ENCODE measurements around the gene SLC2A14.
"Not testable (repeated sequence)": the region's sequence is repeated elsewhere in the genome, so short reads cannot be mapped to it uniquely, and the experiment has no call there.

The SLC2A14 gene

DNA sequence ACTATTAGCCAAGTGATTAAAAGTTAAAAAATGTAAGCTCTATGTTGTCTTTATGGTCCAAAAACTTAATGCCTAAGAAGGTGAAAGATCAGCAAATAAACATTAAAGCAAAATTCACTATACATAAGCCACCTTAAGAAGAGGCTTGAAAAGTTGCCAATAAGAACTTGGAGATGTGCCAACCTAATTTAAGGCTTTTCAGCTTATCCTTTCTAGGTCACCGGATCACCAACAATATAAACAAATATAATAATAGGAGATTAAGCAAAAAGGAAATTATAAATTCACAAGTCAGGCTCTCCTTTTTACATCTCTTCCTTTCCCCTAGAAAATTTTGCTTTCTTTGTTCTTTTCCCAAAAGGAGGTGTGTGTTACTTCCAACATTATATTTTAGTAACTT, 32.4 kb upstream of the SLC2A14 start:
- H3K9me3 ChIP-seq (ENCODE audit: control insufficient read depth in 1 of 2, low read length in 2 of 2), result no peaks in the 10 kb centered on the region

DNA sequence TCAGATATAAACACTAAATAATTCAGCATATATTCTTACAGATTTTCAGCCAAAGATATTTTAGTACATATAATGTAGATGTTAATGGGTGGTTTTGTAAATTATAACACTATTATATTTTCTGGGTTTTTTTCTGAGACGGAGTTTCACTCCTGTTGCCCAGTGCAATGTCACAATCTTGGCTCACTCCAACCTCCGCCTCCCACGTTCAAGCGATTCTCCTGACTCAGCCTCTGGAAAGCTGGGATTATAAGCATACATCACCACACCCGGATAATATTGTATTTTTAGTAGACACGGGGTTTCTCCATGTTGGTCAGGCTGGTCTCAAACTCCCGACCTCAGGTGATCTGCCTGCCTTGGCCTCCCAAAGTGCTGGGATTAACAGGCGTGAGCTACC, 29.7 kb upstream of the SLC2A14 start:
- not testable (repeated sequence) for H3K4me1 ChIP-seq (ENCODE audit: control insufficient read depth in 1 of 2, insufficient read depth in 2 of 2, low read length in 2 of 2); H3K27me3 ChIP-seq (ENCODE audit: control insufficient read depth in 1 of 2, insufficient read depth in 2 of 2, low read length in 2 of 2); H3K4me3 ChIP-seq (ENCODE audit: low read depth in 1 of 2, low read length in 2 of 2); H3K27ac ChIP-seq (ENCODE audit: low read depth, low read length); H3K36me3 ChIP-seq (ENCODE audit: control insufficient read depth in 1 of 2, insufficient read depth in 2 of 2, low read length in 2 of 2); H3K9ac ChIP-seq (ENCODE audit: low read depth in 1 of 2, low read length in 2 of 2); H3K9me3 ChIP-seq (ENCODE audit: control insufficient read depth in 1 of 2, low read length in 2 of 2)

More for the DNA sequence above, 32.4 kb upstream of the SLC2A14 start:
- Histone ChIP-seq H3K27me3 (ENCODE audit: control insufficient read depth in 1 of 2, insufficient read depth in 2 of 2, low read length in 2 of 2) (no peaks in the 10 kb centered on the region), H3K4me3 (ENCODE audit: low read depth in 1 of 2, low read length in 2 of 2) (no peak overlapping the region), H3K9ac (ENCODE audit: low read depth in 1 of 2, low read length in 2 of 2) (no peak overlapping the region), H3K4me1 (ENCODE audit: control insufficient read depth in 1 of 2, insufficient read depth in 2 of 2, low read length in 2 of 2) (no peaks in the 10 kb centered on the region), H3K27ac (ENCODE audit: low read depth, low read length) (no peak overlapping the region), H3K36me3 (ENCODE audit: control insufficient read depth in 1 of 2, insufficient read depth in 2 of 2, low read length in 2 of 2) (no peaks in the 10 kb centered on the region)

DNA sequence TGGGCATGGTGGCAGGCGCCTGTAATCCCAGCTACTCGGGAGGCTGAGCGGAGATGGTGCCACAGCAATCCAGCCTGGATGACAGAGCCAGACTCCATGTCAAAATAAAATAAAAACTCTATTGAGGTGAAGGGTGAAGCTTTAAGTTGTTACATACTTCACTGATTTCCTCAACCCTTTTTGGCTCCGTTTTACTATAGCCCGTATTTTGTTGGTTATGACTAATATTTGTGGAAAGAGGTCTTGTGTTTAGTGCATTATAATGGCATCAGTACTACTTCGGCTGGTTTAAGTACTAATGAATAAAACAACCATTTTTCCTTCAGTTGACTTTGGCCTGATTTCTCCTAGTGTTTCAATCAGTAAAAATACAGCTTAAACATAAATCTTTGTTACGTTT, 27.0 kb upstream of the SLC2A14 start:
- H3K9me3 ChIP-seq (ENCODE audit: control insufficient read depth in 1 of 2, low read length in 2 of 2), result no peaks in the 10 kb centered on the region
- H3K4me1 ChIP-seq (ENCODE audit: control insufficient read depth in 1 of 2, insufficient read depth in 2 of 2, low read length in 2 of 2), result no peaks in the 10 kb centered on the region
- no peak overlapping the region for H3K27ac ChIP-seq (ENCODE audit: low read depth, low read length)
- no peak overlapping the region for H3K9ac ChIP-seq (ENCODE audit: low read depth in 1 of 2, low read length in 2 of 2)
- H3K4me3 ChIP-seq (ENCODE audit: low read depth in 1 of 2, low read length in 2 of 2), result no peak overlapping the region
- no peaks in the 10 kb centered on the region for H3K27me3 ChIP-seq (ENCODE audit: control insufficient read depth in 1 of 2, insufficient read depth in 2 of 2, low read length in 2 of 2)
- H3K36me3 ChIP-seq (ENCODE audit: control insufficient read depth in 1 of 2, insufficient read depth in 2 of 2, low read length in 2 of 2), result no peaks in the 10 kb centered on the region

DNA sequence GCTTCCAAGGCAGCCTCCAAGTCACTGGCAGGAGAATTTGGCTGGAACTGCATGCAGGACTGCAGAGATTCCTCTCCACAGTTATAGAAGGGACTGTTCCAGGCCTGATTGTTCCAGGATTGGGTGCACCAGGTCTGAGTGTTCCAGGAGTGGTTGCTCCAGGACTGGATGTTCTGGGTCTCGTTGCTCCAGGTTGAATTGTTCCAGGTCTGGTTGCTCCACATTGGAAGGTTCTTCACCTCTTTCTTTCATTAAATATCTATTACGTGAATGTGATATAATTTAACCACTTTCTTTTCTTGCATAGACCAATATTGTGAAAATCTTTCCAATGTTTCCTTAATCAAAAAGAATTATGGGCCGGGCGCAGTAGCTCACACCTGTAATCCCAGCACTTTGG, 24.0 kb upstream of the SLC2A14 start:
- not testable (repeated sequence) for H3K4me3 ChIP-seq (ENCODE audit: low read depth in 1 of 2, low read length in 2 of 2); H3K4me1 ChIP-seq (ENCODE audit: control insufficient read depth in 1 of 2, insufficient read depth in 2 of 2, low read length in 2 of 2); H3K9ac ChIP-seq (ENCODE audit: low read depth in 1 of 2, low read length in 2 of 2); H3K27ac ChIP-seq (ENCODE audit: low read depth, low read length); H3K36me3 ChIP-seq (ENCODE audit: control insufficient read depth in 1 of 2, insufficient read depth in 2 of 2, low read length in 2 of 2); H3K9me3 ChIP-seq (ENCODE audit: control insufficient read depth in 1 of 2, low read length in 2 of 2); H3K27me3 ChIP-seq (ENCODE audit: control insufficient read depth in 1 of 2, insufficient read depth in 2 of 2, low read length in 2 of 2)

DNA sequence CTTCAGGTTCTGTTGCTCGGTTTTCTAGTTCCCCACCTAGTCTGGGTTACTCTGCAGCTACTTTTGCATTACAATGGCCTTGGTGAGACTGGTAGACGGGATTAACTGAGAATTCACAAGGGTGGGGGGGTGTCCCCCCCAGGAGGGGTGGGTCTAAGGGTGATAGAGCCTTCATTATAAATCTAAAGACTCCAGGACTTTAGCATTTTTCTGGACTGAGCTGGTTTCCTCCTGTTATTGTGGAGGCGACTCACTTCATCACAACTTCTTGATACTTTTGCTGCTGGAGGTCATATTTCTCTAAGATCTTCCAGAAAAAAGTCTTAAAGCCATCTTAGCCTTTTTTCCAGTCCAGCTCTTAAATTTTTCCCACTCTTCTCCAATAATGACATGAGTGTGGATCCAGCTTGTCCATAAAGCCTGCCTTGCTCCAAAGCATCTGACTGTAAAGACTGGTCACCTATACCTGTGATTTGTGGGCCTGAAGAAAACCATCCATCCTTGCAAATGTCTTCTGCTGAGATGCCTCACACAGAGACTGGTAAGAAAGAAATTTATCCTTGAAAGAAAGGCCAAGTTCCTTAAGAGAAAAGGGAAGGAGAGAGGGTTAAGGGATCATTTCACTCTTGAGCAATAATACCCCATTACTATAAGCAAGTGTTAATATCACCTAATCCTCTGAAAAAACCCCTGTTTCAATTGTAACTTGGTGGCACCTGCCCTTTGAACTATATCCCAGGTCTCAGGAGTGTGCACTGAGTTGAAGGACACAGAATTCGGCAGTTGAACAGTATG, 19.7 kb upstream of the SLC2A14 start:
- no peak overlapping the region for H3K9ac ChIP-seq (ENCODE audit: low read depth in 1 of 2, low read length in 2 of 2)
- H3K9me3 ChIP-seq (ENCODE audit: control insufficient read depth in 1 of 2, low read length in 2 of 2), result no peaks in the 10 kb centered on the region
- no peaks in the 10 kb centered on the region for H3K27me3 ChIP-seq (ENCODE audit: control insufficient read depth in 1 of 2, insufficient read depth in 2 of 2, low read length in 2 of 2)
- H3K4me3 ChIP-seq (ENCODE audit: low read depth in 1 of 2, low read length in 2 of 2), result no peak overlapping the region
- no peaks in the 10 kb centered on the region for H3K36me3 ChIP-seq (ENCODE audit: control insufficient read depth in 1 of 2, insufficient read depth in 2 of 2, low read length in 2 of 2)
- peaks cover 6 to 7% of the 10 kb centered on the region in 2 donors for H3K4me1 ChIP-seq (ENCODE audit: control insufficient read depth in 1 of 2, insufficient read depth in 2 of 2, low read length in 2 of 2)
- no peak overlapping the region for H3K27ac ChIP-seq (ENCODE audit: low read depth, low read length)

DNA sequence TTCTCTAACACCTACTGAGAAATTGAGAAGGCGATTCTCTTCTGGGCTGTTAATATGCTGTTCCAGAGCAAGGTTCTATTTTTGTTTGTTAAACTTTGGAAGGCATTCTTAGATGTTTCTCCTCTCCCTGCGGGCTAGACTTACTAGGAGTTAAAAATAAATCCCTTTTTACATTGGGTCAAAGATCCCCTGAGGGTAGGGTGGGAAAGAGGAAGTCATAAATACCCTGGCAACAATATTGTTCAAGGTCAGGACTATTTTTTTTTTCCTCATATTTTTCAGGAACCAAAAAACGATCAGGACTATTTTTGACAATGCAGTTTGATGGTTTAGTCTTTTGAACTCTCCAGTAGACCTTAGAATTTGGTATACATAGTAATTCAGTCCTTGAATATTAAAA, 12.0 kb upstream of the SLC2A14 start:
- no peak overlapping the region for H3K4me3 ChIP-seq (ENCODE audit: low read depth in 1 of 2, low read length in 2 of 2)
- H3K27ac ChIP-seq (ENCODE audit: low read depth, low read length), result no peak overlapping the region
- no peak overlapping the region for H3K9ac ChIP-seq (ENCODE audit: low read depth in 1 of 2, low read length in 2 of 2)
- no peaks in the 10 kb centered on the region for H3K36me3 ChIP-seq (ENCODE audit: control insufficient read depth in 1 of 2, insufficient read depth in 2 of 2, low read length in 2 of 2)
- H3K27me3 ChIP-seq (ENCODE audit: control insufficient read depth in 1 of 2, insufficient read depth in 2 of 2, low read length in 2 of 2), result no peaks in the 10 kb centered on the region
- H3K4me1 ChIP-seq (ENCODE audit: control insufficient read depth in 1 of 2, insufficient read depth in 2 of 2, low read length in 2 of 2), result no peaks in the 10 kb centered on the region
- H3K9me3 ChIP-seq (ENCODE audit: control insufficient read depth in 1 of 2, low read length in 2 of 2), result no peaks in the 10 kb centered on the region

DNA sequence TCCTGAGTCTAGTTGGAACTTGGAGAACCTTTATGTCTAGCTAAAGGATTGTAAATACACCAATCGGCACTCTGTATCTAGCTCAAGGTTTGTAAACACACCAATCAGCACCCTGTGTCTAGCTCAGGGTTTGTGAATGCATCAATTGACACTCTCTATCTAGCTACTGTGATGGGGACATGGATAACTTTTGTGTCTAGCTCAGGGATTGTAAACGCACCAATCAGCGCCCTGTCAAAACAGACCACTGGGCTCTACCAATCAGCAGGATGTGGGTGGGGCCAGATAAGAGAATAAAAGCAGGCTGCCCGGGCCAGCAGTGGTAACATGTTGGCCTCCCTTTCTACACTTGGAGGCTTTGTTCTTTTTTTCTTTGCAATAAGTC, 9.0 kb upstream of the SLC2A14 start:
- not testable (repeated sequence) for H3K27me3 ChIP-seq (ENCODE audit: control insufficient read depth in 1 of 2, insufficient read depth in 2 of 2, low read length in 2 of 2); H3K27ac ChIP-seq (ENCODE audit: low read depth, low read length); H3K4me3 ChIP-seq (ENCODE audit: low read depth in 1 of 2, low read length in 2 of 2); H3K36me3 ChIP-seq (ENCODE audit: control insufficient read depth in 1 of 2, insufficient read depth in 2 of 2, low read length in 2 of 2); H3K9me3 ChIP-seq (ENCODE audit: control insufficient read depth in 1 of 2, low read length in 2 of 2); H3K4me1 ChIP-seq (ENCODE audit: control insufficient read depth in 1 of 2, insufficient read depth in 2 of 2, low read length in 2 of 2); H3K9ac ChIP-seq (ENCODE audit: low read depth in 1 of 2, low read length in 2 of 2)

DNA sequence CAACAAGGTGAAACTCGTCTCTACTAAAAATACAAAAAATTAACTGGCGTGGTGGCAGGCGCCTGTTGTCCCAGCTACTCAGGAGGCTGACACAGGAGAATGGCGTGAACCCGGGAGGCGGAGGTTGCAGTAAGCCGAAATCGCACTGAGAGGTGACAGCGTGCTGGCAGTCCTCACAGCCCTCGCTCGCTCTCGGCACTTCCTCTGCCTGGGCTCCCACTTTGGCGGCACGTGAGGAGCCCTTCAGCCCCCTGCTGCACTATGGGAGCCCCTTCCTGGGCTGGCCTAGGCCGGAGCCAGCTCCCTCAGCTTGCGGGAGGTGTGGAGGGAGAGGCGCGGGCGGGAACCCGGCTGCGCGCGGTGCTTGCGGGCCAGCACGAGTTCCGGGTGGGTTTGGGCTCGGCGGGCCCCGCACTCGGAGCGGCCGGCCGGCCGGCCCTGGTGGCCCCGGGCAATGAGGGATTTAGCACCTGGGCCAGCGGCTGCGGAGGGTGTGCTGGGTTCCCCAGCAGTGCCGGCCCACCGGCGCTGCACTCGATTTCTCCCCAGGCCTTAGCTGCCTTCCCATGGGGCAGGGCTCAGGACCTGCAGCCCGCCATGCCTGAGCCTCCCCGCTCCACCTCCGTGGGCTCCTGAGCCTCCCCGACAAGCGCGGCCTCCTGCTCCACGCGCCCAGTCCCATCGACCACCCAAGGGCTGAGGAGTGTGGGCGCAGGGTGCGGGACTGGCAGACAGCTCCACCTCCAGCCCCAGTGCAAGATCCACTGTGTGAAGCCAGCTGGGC, 8.4 kb upstream of the SLC2A14 start:
- not testable (repeated sequence) for H3K27ac ChIP-seq (ENCODE audit: low read depth, low read length); H3K36me3 ChIP-seq (ENCODE audit: control insufficient read depth in 1 of 2, insufficient read depth in 2 of 2, low read length in 2 of 2); H3K9me3 ChIP-seq (ENCODE audit: control insufficient read depth in 1 of 2, low read length in 2 of 2); H3K27me3 ChIP-seq (ENCODE audit: control insufficient read depth in 1 of 2, insufficient read depth in 2 of 2, low read length in 2 of 2); H3K9ac ChIP-seq (ENCODE audit: low read depth in 1 of 2, low read length in 2 of 2); H3K4me3 ChIP-seq (ENCODE audit: low read depth in 1 of 2, low read length in 2 of 2); H3K4me1 ChIP-seq (ENCODE audit: control insufficient read depth in 1 of 2, insufficient read depth in 2 of 2, low read length in 2 of 2)

DNA sequence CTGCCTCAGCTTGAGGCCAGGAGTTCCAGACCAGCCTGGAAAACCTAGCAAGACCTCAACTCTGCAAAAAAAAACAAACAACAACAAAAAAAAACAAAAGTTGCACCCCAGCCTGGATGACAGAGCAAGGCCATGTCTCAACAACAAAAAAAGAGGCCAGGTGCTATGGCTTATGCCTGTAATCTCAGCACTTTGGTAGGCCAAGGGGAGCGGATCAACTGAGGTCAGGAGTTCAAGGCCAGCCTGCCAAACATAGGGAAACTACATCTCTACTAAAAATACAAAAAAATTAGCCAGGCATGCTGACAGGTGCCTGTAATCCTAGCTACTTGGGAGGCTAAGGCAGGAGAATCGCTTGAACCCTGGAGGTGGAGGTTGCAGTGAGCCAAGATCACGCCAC, 6.5 kb upstream of the SLC2A14 start:
- Histone ChIP-seq H3K4me1 (ENCODE audit: control insufficient read depth in 1 of 2, insufficient read depth in 2 of 2, low read length in 2 of 2) (no peaks in the 10 kb centered on the region), H3K9ac (ENCODE audit: low read depth in 1 of 2, low read length in 2 of 2) (no peak overlapping the region), H3K9me3 (ENCODE audit: control insufficient read depth in 1 of 2, low read length in 2 of 2) (no peaks in the 10 kb centered on the region), H3K4me3 (ENCODE audit: low read depth in 1 of 2, low read length in 2 of 2) (no peak overlapping the region), H3K36me3 (ENCODE audit: control insufficient read depth in 1 of 2, insufficient read depth in 2 of 2, low read length in 2 of 2) (no peaks in the 10 kb centered on the region), H3K27me3 (ENCODE audit: control insufficient read depth in 1 of 2, insufficient read depth in 2 of 2, low read length in 2 of 2) (no peaks in the 10 kb centered on the region), H3K27ac (ENCODE audit: low read depth, low read length) (no peak overlapping the region)

DNA sequence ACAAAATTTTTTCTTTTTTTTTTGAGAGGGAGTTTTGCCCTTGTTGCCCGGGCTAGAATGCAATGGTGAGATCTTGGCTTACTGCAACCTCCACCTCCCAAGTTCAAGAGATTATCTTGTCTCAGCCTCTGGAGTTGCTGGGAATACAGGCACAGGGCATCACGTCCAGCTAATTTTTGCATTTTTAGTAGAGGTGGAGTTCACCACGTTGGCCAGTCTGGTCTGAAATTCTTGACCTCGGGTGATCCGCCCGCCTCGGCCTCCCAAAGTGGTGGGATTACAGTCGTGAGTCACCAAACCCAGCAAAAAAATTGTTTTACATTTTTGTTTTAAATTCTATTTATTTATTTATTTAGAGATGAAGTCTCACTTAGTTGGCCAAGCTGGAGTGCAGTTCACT, 4.7 kb upstream of the SLC2A14 start:
- H3K4me3 ChIP-seq (ENCODE audit: low read depth in 1 of 2, low read length in 2 of 2), result no peak overlapping the region
- H3K27me3 ChIP-seq (ENCODE audit: control insufficient read depth in 1 of 2, insufficient read depth in 2 of 2, low read length in 2 of 2), result peaks cover 0 to under 1% of the 10 kb centered on the region in 2 donors
- H3K27ac ChIP-seq (ENCODE audit: low read depth, low read length), result no peak overlapping the region
- H3K9ac ChIP-seq (ENCODE audit: low read depth in 1 of 2, low read length in 2 of 2), result no peak overlapping the region
- no peaks in the 10 kb centered on the region for H3K4me1 ChIP-seq (ENCODE audit: control insufficient read depth in 1 of 2, insufficient read depth in 2 of 2, low read length in 2 of 2)
- H3K9me3 ChIP-seq (ENCODE audit: control insufficient read depth in 1 of 2, low read length in 2 of 2), result no peaks in the 10 kb centered on the region
- no peaks in the 10 kb centered on the region for H3K36me3 ChIP-seq (ENCODE audit: control insufficient read depth in 1 of 2, insufficient read depth in 2 of 2, low read length in 2 of 2)
